HepG2 (cell line): Measurements from ENCODE around the gene CFAP97D1. TPM values are rescaled to one million over a fixed set of nuclear protein-coding genes. Genes with fewer than 3 reads are reported as not detected.

Experiments used
- CCAR2 ChIP-seq: fragments of 200-400 bp; formaldehyde crosslinking; optimal IDR thresholded peaks from 2 replicates; pipeline ENCODE3; 2018; ENCODE audit warnings: low read depth, mild to moderate bottlenecking, low read length, moderate library complexity
- GPBP1L1 ChIP-seq: sonication (generic); formaldehyde crosslinking; IDR thresholded peaks from 2 replicates; pipeline ENCODE4 v1.5.0; 2020; ENCODE audit warnings: mild to moderate bottlenecking, missing genetic modification reagents
- LRRFIP1 ChIP-seq: sonication (generic); formaldehyde crosslinking; conservative IDR thresholded peaks from 2 replicates; pipeline ENCODE4 v1.4.0; 2020; ENCODE audit warnings: missing genetic modification reagents
- MED8 ChIP-seq: sonication (generic); formaldehyde crosslinking; IDR thresholded peaks from 2 replicates; pipeline ENCODE4 v1.8.1; 2023; ENCODE audit warnings: mild to moderate bottlenecking, missing genetic modification reagents; ENCODE audit not compliant: insufficient replicate concordance
- NBN ChIP-seq: fragments of 450-650 bp; conservative IDR thresholded peaks from 2 replicates; pipeline ENCODE4 v1.6.1; 2017
- NFKB2 ChIP-seq: sonication (generic); formaldehyde crosslinking; IDR thresholded peaks from 2 replicates; pipeline ENCODE4 v1.4.0; 2020; ENCODE audit warnings: missing genetic modification reagents, borderline replicate concordance
- NR1H2 ChIP-seq: sonication (generic); formaldehyde crosslinking; IDR thresholded peaks from 2 replicates; pipeline ENCODE4 v1.8.1; 2022; ENCODE audit warnings: low read depth, missing genetic modification reagents, borderline replicate concordance
- RFXAP ChIP-seq: sonication (generic); formaldehyde crosslinking; IDR thresholded peaks from 2 replicates; pipeline ENCODE4 v1.4.0; 2020; ENCODE audit warnings: missing genetic modification reagents, borderline replicate concordance
- SAP130 ChIP-seq: IDR thresholded peaks from 2 replicates; pipeline ENCODE4 v1.6.1; 2016; ENCODE audit warnings: low read depth
- SOX6 ChIP-seq, 2 experiments: fragments of 450-650 bp in 1 of 2; sonication (generic) in 1 of 2; formaldehyde crosslinking in 1 of 2; IDR thresholded peaks; 2 replicates each; pipeline versions ENCODE4 v1.4.0 to v1.6.1; 2017 to 2020; ENCODE audit warnings: antibody characterized with exemption in 1 of 2, mild to moderate bottlenecking in 1 of 2, missing genetic modification reagents in 1 of 2
- SRSF9 ChIP-seq: fragments of 200-400 bp; formaldehyde crosslinking; IDR thresholded peaks from 2 replicates; pipeline ENCODE4 v1.6.1; 2018; ENCODE audit warnings: borderline replicate concordance, mild to moderate bottlenecking, low read depth, low read length; ENCODE audit not compliant: insufficient read depth, poor library complexity, severe bottlenecking
- STAT6 ChIP-seq: sonication (generic); formaldehyde crosslinking; IDR thresholded peaks from 2 replicates; pipeline ENCODE4 v1.4.0; 2020; ENCODE audit warnings: missing genetic modification reagents, mild to moderate bottlenecking, borderline replicate concordance
- ZBTB42 ChIP-seq: sonication (generic); formaldehyde crosslinking; IDR thresholded peaks from 2 replicates; pipeline ENCODE4 v1.5.0; 2020; ENCODE audit warnings: mild to moderate bottlenecking, missing genetic modification reagents
- ZBTB8A ChIP-seq: sonication (generic); formaldehyde crosslinking; IDR thresholded peaks from 2 replicates; pipeline ENCODE4 v1.4.0; 2020; ENCODE audit warnings: mild to moderate bottlenecking, low read depth, missing genetic modification reagents, borderline replicate concordance
- ZFP1 ChIP-seq: IDR thresholded peaks from 2 replicates; pipeline ENCODE4 v1.6.1; 2016
- ZFP37 ChIP-seq: sonication (generic); formaldehyde crosslinking; IDR thresholded peaks from 2 replicates; pipeline ENCODE4 v1.4.0; 2020; ENCODE audit warnings: missing genetic modification reagents, borderline replicate concordance
- ZFYVE20 ChIP-seq: sonication (generic); formaldehyde crosslinking; IDR thresholded peaks from 2 replicates; pipeline ENCODE4 v1.8.0; 2023; ENCODE audit warnings: low read depth, mild to moderate bottlenecking, moderate library complexity, missing genetic modification reagents, borderline replicate concordance
- ZNF329 ChIP-seq: sonication (generic); formaldehyde crosslinking; IDR thresholded peaks from 2 replicates; pipeline ENCODE4 v1.9.0; 2021; ENCODE audit warnings: low read depth, mild to moderate bottlenecking, missing genetic modification reagents
- ZNF441 ChIP-seq: sonication (generic); formaldehyde crosslinking; IDR thresholded peaks from 2 replicates; pipeline ENCODE4 v1.7.0; 2021; ENCODE audit warnings: missing genetic modification reagents, borderline replicate concordance
- ZNF451 ChIP-seq: sonication (generic); formaldehyde crosslinking; IDR thresholded peaks from 2 replicates; pipeline ENCODE4 v1.5.0; 2020; ENCODE audit warnings: mild to moderate bottlenecking, missing genetic modification reagents
- ZNF510 ChIP-seq: sonication (generic); formaldehyde crosslinking; IDR thresholded peaks from 2 replicates; pipeline ENCODE4 v1.4.0; 2020; ENCODE audit warnings: low read depth, mild to moderate bottlenecking, missing genetic modification reagents
- ZNF7 ChIP-seq: IDR thresholded peaks from 2 replicates; pipeline ENCODE4 v1.6.1; 2016; ENCODE audit warnings: missing biosample characterization, missing genetic modification reagents
- ZSCAN22 ChIP-seq: sonication (generic); formaldehyde crosslinking; IDR thresholded peaks from 2 replicates; pipeline ENCODE4 v1.4.0; 2020; ENCODE audit warnings: mild to moderate bottlenecking, missing genetic modification reagents
- polyA plus RNA-seq, 8 experiments: library from polyadenylated mRNA; depleted of rRNA in 3 of 8; stranded (reverse) in 7 of 8; unstranded in 1 of 8; fragments of >200 nt; fragmentation: Illumina TruSeq in 4 of 8; extraction: Trizol in 4 of 8; gene quantifications; 2 replicates each; pipeline versions ENCODE4 v1.2.1 to v1.2.3, GENCODE V29; 2011 to 2016; ENCODE audit warnings: low read depth in 4 of 8, missing spikeins in 1 of 8, mixed read lengths in 1 of 8; ENCODE audit not compliant: insufficient read depth in 1 of 8
- total RNA-seq, 5 experiments: library from RNA; depleted of rRNA; stranded (reverse); fragments of >200 nt; fragmentation: Illumina TruSeq; extraction: Trizol; gene quantifications; 2 replicates each; pipeline ENCODE4 v1.2.3, GENCODE V29; 2016; ENCODE audit warnings: low read depth in 1 of 5

The CFAP97D1 gene
- total and polyA plus RNA-seq, 2 of the 13 experiments (the other 11 are each of a cell fraction or from before 2014, with no cell fraction given): 0.02 TPM; not detected in 1

GRCh38 chr17:43778337-43779144, 1.7 kb upstream of the CFAP97D1 start, which contains the start of gene DUSP3 (continued):
- no peak for TF ChIP-seq GPBP1L1 (CRISPR knock-in tag)
- TF ChIP-seq ZSCAN22: peak; percentile 53; the same call in 1 of the 2 replicates
- 0 out of 2 replicates have a peak, but pooled peaks have one; percentile 12 for TF ChIP-seq ZBTB42 (CRISPR knock-in tag)
- no peak for TF ChIP-seq MED8
- TF ChIP-seq SOX6 (IDR thresholded peaks at IDR 0.05): no peak
- no peak; the same call in none of the 2 replicates for TF ChIP-seq SOX6 (CRISPR knock-in tag; IDR thresholded peaks at IDR 0.05)
- TF ChIP-seq ZFP37 (CRISPR knock-in tag): 0 out of 2 replicates have a peak, but pooled peaks have one; percentile 54
- 0 out of 2 replicates have a peak, but pooled peaks have one; percentile 45 for TF ChIP-seq ZBTB8A
- TF ChIP-seq SAP130 (CRISPR knock-in tag): peak; percentile 77
- TF ChIP-seq ZNF329: peak; percentile 86
- peak; percentile 5; the same call in 1 of the 2 replicates for TF ChIP-seq ZNF7 (CRISPR knock-in tag)
- no peak for TF ChIP-seq LRRFIP1 (CRISPR knock-in tag)
- TF ChIP-seq ZNF510 (CRISPR knock-in tag): peak; percentile 82; the same call in 1 of the 2 replicates
- peak; percentile 78; the same call in 1 of the 2 replicates for TF ChIP-seq ZNF451 (CRISPR knock-in tag)
- no peak; the same call in 1 of the 2 replicates for TF ChIP-seq NR1H2 (CRISPR knock-in tag)
- TF ChIP-seq RFXAP (CRISPR knock-in tag): peak; percentile 91
- TF ChIP-seq CCAR2: no peak
- peak; percentile 59 for TF ChIP-seq ZNF441 (CRISPR knock-in tag)
- TF ChIP-seq SRSF9: no peak
- peak; percentile 40; the same call in 1 of the 2 replicates for TF ChIP-seq STAT6
- TF ChIP-seq NBN: no peak
- TF ChIP-seq ZFP1 (CRISPR knock-in tag): no peak
- no peak for TF ChIP-seq ZFYVE20 (CRISPR knock-in tag)
- TF ChIP-seq NFKB2 (CRISPR knock-in tag): peak; percentile 57; the same call in 1 of the 2 replicates
